Left cardiac atrium (tissue), 4 donors: ENCODE measurements around the gene PLPP3. TPM values are rescaled to one million over a fixed set of nuclear protein-coding genes. Genes with fewer than 3 reads are reported as not detected.

Source experiments
- ATAC-seq, 2 donors: fragments of 200-7000 bp; cut with Tn5 transposase; one replicate each; pipeline ENCODE4 v1.9.1; 2020; ENCODE audit warnings: mild to moderate bottlenecking in 2 of 2, moderate library complexity in 2 of 2
- DNase-seq: peaks from one replicate; pipeline ENCODE4 v3.0.0-alpha.2; 2020
- intact Hi-C, 2 donors: fragments of 100-400 bp; cut with DNase I; formaldehyde crosslinking; loops; one replicate each; pipeline versions ENCODE4 v1.14.1 to v1.15.1; 2022 to 2023
- total RNA-seq, 2 donors: library from RNA; stranded (reverse); fragmentation: NEBNext Ultra II Directional; extraction: Animal tissue kit (Norgen Biotek cat#: 25700); gene quantifications; one replicate each; pipeline ENCODE4 v1.2.1, GENCODE V29; 2021
- donor health status: DM: no; HTN: yes; CAD: no.
- donor health status: DM: no; HTN: yes; CAD: no; lungs with severe emphysema.
- donor health status: DM: yes; HTN: yes; CAD: no.
- donor health status: Dilated cardiomyopathy.

PLPP3 gene
- total RNA-seq, 2 donors from 2014 or later, result 85.1 to 115 TPM

DNA sequence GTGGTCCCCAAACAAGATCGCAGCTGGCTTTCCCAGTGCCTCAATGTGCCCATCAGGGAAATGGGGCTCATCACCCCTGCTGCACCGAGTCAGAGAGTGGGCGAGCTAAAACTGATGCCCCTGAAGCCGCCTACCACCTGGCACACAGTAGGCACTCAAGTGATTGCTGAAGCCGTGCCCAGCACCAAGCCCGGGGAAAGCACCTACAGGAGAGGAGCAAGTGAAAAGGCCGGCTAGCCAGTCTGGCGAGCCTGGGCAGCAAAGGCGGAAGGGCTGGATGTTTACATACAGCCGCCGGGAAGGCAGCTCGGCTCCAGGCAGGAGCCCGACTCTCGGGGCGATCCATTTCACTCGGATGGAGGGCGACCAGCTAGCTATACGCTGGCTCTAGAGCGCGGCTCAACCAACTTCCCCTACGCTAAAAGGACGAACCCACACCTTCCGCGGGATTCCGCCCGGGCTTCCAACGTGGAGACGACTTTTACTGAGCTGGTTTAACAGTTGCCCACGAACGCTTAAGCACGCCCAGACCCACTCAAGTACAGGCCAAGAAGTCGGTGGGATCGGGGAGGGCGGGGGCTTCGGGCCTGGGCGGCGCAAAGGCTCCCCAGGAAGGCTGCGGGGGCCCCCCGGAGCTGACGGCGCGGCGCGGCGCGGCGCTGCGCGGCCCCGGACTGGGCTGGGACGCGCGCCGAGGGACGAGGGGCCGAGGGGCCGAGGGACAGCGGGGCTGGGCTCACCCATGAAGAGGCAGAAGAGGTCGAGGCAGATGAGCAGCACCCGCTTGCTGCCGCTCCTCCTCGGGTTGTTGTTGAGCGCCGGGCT is 1.0 kb downstream of the PLPP3 start:
- intact Hi-C loops, result loop anchor here (5.0 to 10.0 kb wide), 4 partner anchors 66 to 224 kb away; no protein-coding TSS in a partner anchor
- ATAC-seq, result peak; percentile 75 to 77
- peak; percentile 58 for DNase-seq

DNA sequence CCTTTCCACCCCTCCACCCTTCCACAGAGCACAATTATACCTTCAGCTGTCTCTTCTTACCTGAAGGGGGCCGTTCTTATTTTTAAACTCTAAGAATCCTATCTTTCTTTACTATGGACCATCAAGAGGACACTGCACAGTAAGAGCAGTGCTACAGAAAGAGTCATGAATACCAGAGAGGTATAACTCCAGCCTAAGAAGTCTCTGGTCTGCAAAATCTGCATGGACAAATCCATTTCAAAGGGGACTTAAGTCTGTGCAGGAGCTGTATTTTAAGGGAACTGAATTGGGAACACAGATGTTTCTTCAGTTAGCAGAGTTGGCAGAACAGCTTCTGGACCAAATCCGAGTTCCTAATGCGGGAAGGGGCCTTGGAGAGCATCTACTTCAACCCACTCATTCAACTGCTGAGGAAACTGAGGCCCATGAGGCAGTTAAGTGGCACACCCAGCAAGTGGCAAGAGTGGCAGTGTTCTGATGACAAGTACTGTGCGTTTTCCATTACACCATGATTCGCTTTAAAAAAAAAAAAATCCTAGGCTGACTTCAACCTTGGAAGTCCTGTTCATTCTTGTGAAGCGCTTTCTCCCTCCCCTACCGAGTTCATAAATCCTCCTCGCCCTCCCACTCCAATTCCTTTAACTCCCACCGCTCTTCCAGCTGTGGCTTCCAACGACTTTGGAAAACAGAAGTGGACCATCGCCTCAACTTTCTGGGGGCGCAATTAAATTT is 1.8 kb downstream of the PLPP3 start:
- DNase-seq (no peak), ATAC-seq (no peak)
- intact Hi-C loops, result loop anchor here (5.0 to 10.0 kb wide), 4 partner anchors 65 to 223 kb away; no protein-coding TSS in a partner anchor

DNA sequence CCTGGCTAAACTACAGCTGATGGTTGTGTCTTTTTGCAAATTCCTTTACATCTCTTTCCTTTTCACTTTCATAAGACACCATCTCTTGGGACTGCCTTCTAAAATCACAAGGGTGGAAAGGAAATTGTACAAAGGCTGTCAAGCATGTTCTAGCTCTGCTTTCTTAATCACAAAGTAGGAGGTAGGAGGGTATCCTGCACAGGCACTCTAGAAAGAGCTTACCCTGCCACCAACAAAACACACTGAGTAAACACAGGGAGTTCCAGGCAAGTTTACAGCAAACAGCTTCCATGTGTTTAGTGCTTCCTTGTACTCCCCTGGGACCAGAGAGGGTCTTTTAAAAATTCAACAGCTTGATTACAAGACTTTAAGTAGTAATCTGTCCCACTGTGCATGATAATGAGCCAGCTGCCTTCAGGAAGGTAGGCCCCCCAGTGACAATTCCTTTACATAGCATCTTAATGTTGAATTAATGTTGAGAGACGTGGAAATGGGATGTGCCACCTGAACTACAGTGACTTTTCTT is 2.4 kb downstream of the PLPP3 start:
- intact Hi-C loops, result loop anchor here (5.0 to 10.0 kb wide), 4 partner anchors 65 to 222 kb away; no protein-coding TSS in a partner anchor
- no peak for ATAC-seq
- no peak for DNase-seq

- DNase-seq (no peak), ATAC-seq (no peak)
- intact Hi-C loops, result loop anchor here (5.0 to 10.0 kb wide), 4 partner anchors 64 to 221 kb away; no protein-coding TSS in a partner anchor
Observed at GRCh38 chr1:56575865-56576264, 3.5 kb downstream of the PLPP3 start.

DNA sequence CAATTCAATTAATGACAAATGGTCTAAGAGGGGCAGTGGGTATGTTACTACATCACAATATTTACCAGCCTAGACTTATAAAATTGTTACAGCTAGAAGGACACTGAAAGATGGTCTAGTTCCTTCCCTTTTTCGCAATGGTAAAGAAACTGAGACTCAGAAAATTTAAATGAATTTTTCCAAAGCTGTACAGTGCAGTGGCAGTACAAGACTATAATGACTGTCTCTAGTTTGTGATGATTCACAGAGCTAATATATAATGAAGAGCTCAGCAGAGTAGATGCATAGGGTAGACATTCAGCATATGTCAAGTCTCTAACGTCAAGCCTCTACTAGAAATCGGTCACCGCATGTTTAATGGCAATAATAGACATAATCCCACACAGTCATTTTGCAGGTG is 4.6 kb downstream of the PLPP3 start:
- DNase-seq (no peak), ATAC-seq (no peak)
- intact Hi-C loops, result loop anchor here (5.0 to 10.0 kb wide), 4 partner anchors 62 to 220 kb away; no protein-coding TSS in a partner anchor

DNA sequence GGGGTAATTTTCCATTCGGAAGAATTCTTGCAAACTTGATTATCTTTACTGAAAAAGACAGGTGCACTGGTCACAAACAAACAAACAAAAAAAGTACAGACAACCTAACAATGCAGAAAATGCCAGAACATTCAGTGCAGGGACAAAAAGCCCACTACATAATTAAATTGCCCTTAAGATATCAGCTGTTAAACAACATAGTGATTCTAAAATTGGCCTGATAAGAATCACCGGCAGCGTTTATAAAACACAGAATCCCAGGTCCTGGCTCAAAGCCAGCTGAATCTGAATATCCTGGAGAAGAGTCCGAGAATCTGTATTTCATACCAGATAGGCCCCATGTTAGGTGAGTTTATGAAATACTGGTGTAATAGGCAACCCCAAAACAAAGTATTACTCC is 6.1 kb downstream of the PLPP3 start:
- DNase-seq, result peak; percentile 58
- intact Hi-C loops, result loop anchor here (10.0 kb wide), 3 partner anchors 69 to 219 kb away; no protein-coding TSS in a partner anchor
- ATAC-seq, result no peak

GRCh38 chr1:56572334-56573050 is 6.9 kb downstream of the PLPP3 start:
- DNase-seq, result no peak
- ATAC-seq, result no peak
- intact Hi-C loops, result loop anchor here (10.0 kb wide), 3 partner anchors 68 to 218 kb away; no protein-coding TSS in a partner anchor

DNA sequence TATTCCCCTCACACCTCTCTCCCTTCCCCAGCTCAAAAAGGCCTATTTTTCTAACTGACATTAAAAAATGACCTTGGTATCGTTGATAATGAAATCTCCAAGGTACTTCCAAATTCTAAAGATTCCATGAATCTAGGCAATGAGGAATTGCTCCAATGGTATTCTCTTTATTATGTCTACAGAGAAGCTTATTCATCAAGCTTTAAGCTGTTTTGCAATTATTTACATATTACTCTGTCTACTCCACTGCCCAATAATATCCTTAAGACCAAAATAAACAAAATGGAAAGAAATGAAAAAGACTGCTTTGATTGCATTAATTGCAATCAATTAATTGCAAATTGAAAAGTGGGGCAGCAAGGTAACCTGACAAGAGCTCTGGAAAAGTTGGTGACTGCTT is 7.9 kb downstream of the PLPP3 start:
- ATAC-seq (no peak), DNase-seq (no peak)
- intact Hi-C loops, result loop anchor here (10.0 kb wide), 3 partner anchors 67 to 217 kb away; no protein-coding TSS in a partner anchor

DNA sequence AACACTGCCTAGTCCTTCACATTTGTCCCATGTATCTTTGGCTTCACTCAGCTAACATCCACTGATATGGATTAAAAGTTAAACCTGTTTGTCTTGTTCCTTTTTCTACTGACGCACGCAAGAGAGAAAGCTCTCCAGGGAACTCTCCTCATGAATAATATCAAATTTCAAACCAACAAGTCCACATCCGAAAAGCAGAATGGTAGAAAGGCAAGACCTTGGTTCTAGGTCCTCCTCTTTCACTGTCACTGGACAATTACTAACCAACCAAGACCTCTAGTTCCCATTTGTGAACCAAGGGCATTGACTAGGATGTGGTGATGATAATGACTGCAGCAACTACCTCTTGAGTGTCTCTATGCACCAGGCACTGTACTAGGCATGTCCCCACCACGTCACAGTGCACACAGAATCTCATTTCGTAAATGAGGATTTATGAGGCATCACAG is 8.4 kb downstream of the PLPP3 start:
- DNase-seq (no peak), ATAC-seq (peak in 1 of 2 donors; percentile 27)
- intact Hi-C loops, result loop anchor here (10.0 kb wide), 3 partner anchors 66 to 216 kb away; no protein-coding TSS in a partner anchor

- ATAC-seq (peak in 1 of 2 donors; percentile 19), DNase-seq (no peak)
- intact Hi-C loops, result loop anchor here (10.0 kb wide), 3 partner anchors 65 to 215 kb away; no protein-coding TSS in a partner anchor
Observed at GRCh38 chr1:56569661-56570060, 9.7 kb downstream of the PLPP3 start.

DNA sequence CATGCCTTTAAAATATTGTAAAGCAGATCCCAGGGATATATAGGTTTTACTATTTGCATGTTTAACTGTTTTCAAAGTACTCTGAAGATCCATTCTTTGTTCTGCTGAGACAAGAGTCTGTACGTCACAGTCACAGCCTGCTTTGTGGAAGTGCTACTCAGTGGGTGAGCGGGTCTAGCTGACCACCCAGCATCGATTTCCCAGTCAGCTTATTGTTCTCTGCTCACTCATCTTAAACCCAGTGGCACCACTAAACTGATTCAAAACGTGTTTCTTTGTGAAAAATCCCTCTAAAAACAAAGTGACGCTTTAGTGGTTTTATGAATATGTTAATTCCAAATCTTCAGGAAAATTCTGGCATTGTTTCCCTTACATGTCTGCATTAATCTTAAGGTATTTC is 12.4 kb downstream of the PLPP3 start:
- DNase-seq, result no peak
- intact Hi-C loops, result no loop called here
- no peak for ATAC-seq

DNA sequence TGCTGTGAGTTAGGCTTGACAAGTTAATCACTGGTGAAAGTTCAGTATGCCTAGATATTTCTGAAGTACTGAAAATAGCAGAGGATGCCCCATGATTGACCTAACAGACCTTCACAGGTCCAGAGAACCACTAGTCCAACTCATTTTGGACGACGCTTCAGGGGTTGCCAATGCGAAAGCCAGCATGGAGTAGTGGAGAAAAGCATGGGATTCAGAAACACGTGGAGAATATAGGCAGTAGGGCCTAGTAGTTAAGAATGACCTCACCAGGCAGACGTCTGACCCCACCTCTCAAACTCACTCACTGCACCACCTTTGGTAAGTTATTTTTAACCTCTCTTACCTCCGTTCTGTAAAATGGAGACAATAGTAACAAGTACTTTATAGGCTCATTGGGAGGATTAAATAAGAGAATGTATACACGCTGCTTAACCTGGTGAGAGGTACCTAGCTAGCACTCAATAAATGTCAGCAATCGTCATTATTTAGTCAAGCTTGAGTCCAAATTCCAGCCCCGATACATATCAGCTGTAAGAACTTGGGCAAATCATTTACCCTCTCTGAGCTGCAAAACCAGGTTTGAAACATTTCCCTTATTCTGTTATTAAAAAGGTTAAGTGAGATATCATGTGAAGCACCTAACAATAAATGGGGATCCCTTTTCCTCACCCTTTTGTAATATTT is 13.2 kb downstream of the PLPP3 start:
- ATAC-seq, result peak in 1 of 2 donors; percentile 19
- no peak for DNase-seq
- intact Hi-C loops, result no loop called here

DNA sequence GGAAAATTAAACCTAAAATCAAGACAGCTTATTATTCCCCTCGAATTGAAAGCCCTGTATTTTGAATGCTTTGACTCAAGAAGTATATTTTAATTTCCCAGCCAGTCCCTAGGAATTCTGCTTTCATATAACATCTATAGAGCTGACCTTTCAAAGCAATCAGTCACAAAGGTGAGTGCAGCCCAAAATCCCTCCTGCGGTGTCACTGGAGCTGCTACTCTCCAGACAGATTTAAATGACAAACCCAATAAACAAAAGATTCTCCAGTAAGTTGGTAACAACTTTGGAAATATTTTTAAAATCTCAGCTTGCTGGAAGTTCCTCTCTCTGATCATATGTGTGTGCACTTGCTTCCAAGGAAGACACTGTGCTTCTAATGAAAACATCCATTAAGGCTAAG is 14.7 kb downstream of the PLPP3 start:
- intact Hi-C loops, result no loop called here
- ATAC-seq, result no peak

GRCh38 chr1:56563568-56563967 is 15.8 kb downstream of the PLPP3 start:
- intact Hi-C loops, result no loop called here
- DNase-seq (no peak), ATAC-seq (peak in 1 of 2 donors; percentile 30)

More for the DNA sequence above, 14.7 kb downstream of the PLPP3 start:
- no peak for DNase-seq

DNA sequence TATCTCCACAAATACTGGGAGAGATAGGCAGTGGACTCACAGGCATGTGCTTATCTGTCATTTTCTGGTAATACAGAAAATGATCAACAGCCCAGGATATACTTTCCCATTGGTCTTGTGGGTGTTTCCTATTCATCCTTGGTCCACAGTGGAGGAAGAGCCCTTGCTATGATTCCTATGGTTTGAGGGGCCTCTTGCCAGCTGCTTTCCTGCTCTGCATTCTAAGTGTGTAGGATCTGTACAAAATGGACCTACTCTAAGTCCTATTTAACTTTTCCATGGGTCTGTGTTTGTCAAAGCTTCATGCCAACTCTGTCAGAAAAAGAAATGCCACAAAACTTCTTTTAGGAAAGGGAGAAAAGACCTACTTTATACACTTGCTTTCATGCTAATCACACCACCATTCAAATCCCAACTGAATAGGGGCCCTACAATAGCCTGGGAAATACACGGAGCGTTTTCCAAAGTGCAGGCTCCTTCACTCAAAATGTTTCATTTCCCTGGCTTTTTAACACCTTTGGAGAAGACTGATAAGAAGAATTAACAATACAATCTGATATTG is 16.4 kb downstream of the PLPP3 start:
- intact Hi-C loops, result no loop called here
- no peak for ATAC-seq
- DNase-seq, result no peak

DNA sequence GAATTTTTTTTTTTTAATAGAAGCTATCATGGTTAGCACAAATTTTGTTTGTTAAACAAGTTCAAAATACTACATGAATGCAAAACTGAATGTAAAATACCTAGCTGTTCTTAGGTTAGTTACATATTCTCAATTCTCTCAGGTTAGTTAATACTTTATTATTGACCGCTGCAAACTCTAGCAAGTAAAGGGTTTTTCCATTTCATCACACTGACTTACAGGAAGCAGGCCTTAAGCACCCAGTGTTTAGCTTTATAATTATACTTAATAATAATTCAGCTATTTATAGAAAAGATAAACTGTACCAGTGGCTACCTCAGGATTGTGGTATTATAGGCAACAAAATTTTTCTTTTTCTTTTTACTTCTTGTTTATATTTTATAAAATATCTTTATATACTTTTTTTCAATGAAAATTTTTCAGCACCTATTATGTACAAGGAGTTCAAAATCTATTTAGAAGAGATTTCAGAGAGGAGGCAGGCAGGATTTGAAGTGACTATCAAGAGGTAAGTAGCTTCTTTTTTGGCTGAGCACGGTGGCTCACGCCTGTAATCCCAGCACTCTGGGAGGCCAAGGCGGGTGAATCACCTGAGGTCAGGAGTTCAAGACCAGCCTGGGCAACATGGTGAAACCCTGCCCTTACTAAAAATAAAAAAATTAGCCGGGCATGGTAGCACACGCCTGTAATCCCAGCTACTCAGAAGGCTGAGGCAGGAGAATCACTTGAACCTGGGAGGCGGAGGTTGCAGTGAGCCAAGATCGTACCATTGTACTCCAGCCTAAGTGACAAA is 17.9 kb downstream of the PLPP3 start:
- no peak for ATAC-seq
- intact Hi-C loops, result no loop called here
- DNase-seq, result no peak

DNA sequence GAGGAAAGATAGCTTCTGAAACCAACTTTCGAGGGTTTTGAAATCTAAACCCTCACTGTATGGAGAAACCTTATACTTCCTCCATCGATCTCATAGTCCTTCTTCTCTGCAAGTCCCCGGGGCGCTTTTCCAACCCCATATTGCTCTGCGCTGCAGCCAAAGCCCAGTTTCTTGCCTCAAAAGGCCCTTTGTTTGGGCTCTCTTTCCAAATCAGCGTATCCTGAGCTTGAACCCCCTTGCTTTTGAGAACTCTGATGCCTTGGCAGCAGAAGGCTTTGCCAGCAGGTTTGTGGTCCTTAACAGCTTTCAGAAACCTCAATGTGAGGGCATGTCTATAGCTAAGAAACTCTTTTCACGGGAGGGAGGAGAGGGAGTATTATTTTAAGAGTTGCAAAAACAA is 21.6 kb downstream of the PLPP3 start:
- no peak for DNase-seq
- no peak for ATAC-seq
- intact Hi-C loops, result no loop called here
